GM18519 (cell line): Measurements from ENCODE around the gene IFI35.
"Not testable (repeated sequence)": the region's sequence is repeated elsewhere in the genome, so short reads cannot be mapped to it uniquely, and the experiment has no call there.

Experiments used
- ATAC-seq: cut with Tn5 transposase; IDR thresholded peaks from one replicate; pipeline ENCODE4 v1.9.1; 2021; ENCODE audit warnings: mild to moderate bottlenecking, moderate library complexity; ENCODE audit not compliant: unreplicated experiment, low FRiP score

IFI35 gene

DNA sequence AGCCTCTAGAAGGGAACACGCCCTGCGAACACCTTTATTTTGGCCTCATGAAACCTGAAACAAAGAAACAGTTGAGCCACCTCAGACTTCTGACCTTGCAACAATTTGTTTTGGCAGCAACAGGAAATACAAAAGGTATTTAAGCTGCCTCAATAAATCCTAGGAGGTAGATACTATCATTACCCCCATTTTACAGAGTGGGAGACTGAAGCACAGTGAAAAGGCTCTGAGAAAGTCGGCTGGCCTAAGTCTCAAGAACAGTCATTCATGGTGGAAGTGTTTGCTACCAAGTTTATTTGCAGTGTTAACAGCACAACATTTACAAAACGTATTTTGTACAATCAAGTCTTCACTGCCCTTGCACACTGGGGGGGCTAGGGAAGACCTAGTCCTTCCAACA is 37.4 kb downstream of the IFI35 start:
- no peak for ATAC-seq

DNA sequence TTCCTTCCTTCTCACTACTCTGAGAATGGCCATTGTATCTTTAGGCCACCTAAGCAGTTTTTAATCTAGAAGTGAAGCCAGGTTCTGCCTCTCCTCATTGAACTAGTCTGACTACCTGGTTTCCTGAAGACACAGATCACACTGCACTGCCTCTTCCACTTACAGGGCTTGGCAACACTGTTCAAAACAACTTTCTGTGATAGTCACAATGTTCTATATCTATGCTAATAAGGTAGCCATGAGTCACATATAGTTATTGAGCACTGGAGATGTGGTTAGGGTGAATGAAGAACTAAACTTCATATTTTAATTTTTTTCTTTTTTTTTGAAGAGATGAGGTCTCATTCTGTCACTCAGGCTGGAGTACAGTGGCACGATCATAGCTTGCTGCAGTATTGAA is 45.4 kb downstream of the IFI35 start:
- no peak for ATAC-seq

- not testable (repeated sequence) for ATAC-seq
Measured at GRCh38 chr17:43053008-43053407, 46.4 kb downstream of the IFI35 start.

- no peak for ATAC-seq
Measured at GRCh38 chr17:43056051-43056450, 49.5 kb downstream of the IFI35 start.

- ATAC-seq: no peak
Measured at GRCh38 chr17:43062984-43063638, 56.5 kb downstream of the IFI35 start.
